HUES48 (cell line): ENCODE data around the gene ITGA11.
"Not testable (repeated sequence)": the region's sequence is repeated elsewhere in the genome, so short reads cannot be mapped to it uniquely, and the experiment has no call there.

Experiments
- H3K27ac ChIP-seq: one replicate; pipeline ENCODE4 v1.7.0; 2013; ENCODE audit warnings: low read depth, low read length, inconsistent platforms
- H3K27me3 ChIP-seq: 2 replicates; pipeline ENCODE4 v1.6.1; 2013; ENCODE audit warnings: mild to moderate bottlenecking, low read length; ENCODE audit not compliant: control insufficient read depth, insufficient read depth
- H3K36me3 ChIP-seq: 2 replicates; pipeline ENCODE4 v1.6.1; 2013; ENCODE audit warnings: low read length; ENCODE audit not compliant: control insufficient read depth, insufficient read depth
- H3K4me1 ChIP-seq: 2 replicates; pipeline ENCODE4 v1.6.1; 2013; ENCODE audit warnings: mild to moderate bottlenecking, low read length; ENCODE audit not compliant: control insufficient read depth, insufficient read depth
- H3K4me3 ChIP-seq: 2 replicates; pipeline ENCODE4 v1.5.1; 2013; ENCODE audit warnings: mild to moderate bottlenecking, low read depth, low read length
- H3K9ac ChIP-seq: 2 replicates; pipeline ENCODE4 v1.6.1; 2013; ENCODE audit warnings: mild to moderate bottlenecking, low read depth, low read length, moderate library complexity
- H3K9me3 ChIP-seq: 2 replicates; pipeline ENCODE4 v1.6.1; 2013; ENCODE audit warnings: low read length; ENCODE audit not compliant: control insufficient read depth, insufficient read depth

ITGA11 gene

DNA sequence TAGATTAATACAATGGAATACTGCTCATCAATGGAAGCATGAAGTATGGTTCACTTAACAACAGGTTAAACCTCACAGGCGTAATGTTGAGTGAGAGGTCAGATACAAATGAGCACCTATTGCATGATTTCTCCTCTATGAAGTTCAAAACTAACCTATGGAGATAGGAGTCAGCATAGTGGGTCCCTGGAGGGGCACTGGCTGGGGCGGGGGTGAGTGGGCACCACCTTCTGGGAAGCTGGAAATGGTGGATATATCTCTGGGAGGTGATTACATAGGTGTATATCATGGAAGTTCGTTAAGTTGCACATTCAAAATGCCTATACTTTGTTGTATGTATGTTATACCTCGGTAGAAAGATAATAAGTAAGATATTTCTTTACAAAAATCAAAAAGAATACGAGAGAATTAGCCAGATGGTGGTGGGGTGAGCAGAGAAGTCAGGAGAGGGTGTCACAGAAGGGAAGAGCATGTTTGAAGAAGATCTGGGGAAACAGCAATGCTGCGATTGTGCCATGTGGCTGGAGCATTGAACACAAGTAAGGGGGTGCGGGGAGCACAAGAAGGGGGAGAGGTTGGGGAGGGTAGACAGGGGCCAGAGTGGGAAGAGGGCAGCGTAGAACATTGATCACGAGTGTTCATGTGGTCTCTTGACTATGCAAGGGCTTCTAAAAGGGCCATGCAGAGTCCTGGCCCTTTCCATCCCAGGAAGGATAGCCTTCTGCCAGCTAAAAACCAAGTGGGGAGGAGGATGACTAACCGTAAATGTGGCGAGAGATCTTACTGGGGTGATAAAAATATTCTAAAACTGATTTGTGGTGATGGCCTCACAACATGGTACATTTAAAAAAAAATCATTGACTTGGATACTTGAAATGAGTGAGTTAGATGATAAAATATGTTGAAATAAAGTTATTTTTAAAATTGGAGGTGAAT is 30.2 kb downstream of the ITGA11 start:
- no peaks in the 10 kb centered on the region for H3K36me3 ChIP-seq
- H3K4me3 ChIP-seq = no peak overlapping the region
- no peak overlapping the region for H3K9ac ChIP-seq
- H3K27me3 ChIP-seq = no peaks in the 10 kb centered on the region
- no peaks in the 10 kb centered on the region for H3K9me3 ChIP-seq
- H3K4me1 ChIP-seq = no peaks in the 10 kb centered on the region
- H3K27ac ChIP-seq = no peak overlapping the region

DNA sequence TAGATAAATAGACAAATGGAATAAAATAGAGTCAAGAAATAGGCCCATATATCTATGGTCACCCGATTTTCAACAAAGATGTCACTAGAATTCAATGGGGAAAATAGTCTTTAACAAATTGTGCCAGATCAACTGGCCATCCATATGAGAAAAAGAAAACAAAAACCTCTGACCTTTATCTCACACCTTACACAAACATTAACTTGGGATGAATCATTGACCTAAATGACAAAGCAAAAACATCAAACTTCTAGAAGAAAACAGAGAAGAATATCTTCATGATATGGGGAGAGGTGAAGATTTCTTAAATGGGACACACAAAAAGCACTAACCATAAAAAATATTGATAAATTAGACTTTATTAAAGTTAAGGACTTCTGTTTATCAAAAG is 31.9 kb downstream of the ITGA11 start:
- H3K4me1 ChIP-seq = no peaks in the 10 kb centered on the region
- no peak overlapping the region for H3K27ac ChIP-seq
- no peaks in the 10 kb centered on the region for H3K27me3 ChIP-seq
- H3K9me3 ChIP-seq = no peaks in the 10 kb centered on the region
- no peaks in the 10 kb centered on the region for H3K36me3 ChIP-seq
- H3K4me3 ChIP-seq = no peak overlapping the region
- no peak overlapping the region for H3K9ac ChIP-seq

GRCh38 chr15:68399096-68400065 is 32.6 kb downstream of the ITGA11 start:
- no peaks in the 10 kb centered on the region for H3K36me3 ChIP-seq
- H3K27me3 ChIP-seq = no peaks in the 10 kb centered on the region
- H3K4me1 ChIP-seq = no peaks in the 10 kb centered on the region
- H3K27ac ChIP-seq = no peak overlapping the region
- H3K9me3 ChIP-seq = no peaks in the 10 kb centered on the region
- no peak overlapping the region for H3K9ac ChIP-seq
- no peak overlapping the region for H3K4me3 ChIP-seq

DNA sequence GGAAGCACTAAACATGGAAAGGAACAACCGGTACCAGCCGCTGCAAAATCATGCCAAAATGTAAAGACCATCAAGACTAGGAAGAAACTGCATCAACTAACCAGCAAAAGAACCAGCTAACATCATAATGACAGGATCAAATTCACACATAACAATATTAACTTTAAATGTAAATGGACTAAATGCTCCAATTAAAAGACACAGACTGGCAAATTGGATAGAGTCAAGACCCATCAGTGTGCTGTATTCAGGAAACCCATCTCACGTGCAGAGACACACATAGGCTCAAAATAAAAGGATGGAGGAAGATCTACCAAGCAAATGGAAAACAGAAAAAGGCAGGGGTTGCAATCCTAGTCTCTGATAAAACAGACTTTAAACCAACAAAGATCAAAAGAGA is 34.0 kb downstream of the ITGA11 start:
- H3K9ac ChIP-seq, H3K4me3 ChIP-seq, H3K27ac ChIP-seq, H3K27me3 ChIP-seq, H3K4me1 ChIP-seq, H3K36me3 ChIP-seq, H3K9me3 ChIP-seq: not testable (repeated sequence)

DNA sequence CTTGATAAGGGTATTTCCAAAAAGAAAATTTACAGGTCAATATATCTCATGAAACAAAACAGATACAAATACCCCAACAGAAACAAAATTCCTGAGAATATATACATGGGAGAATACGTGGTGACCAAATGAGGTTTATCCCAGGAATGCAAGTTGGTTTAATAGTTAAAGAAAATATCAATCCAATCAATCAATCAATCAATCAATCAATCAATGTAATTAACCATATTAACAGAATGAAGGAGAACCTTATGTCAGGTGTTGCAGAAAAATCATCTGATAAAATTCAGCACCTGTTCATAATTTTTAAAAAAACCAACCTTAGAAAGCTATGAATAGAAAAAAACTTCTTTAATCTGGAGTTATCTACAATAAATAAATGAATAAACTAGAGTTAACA is 35.9 kb downstream of the ITGA11 start:
- H3K4me3 ChIP-seq = no peak overlapping the region
- no peak overlapping the region for H3K27ac ChIP-seq
- H3K27me3 ChIP-seq = no peaks in the 10 kb centered on the region
- no peaks in the 10 kb centered on the region for H3K4me1 ChIP-seq
- H3K9ac ChIP-seq = no peak overlapping the region
- H3K9me3 ChIP-seq = peaks cover 3% of the 10 kb centered on the region; the same call in 1 of the 2 replicates
- no peaks in the 10 kb centered on the region for H3K36me3 ChIP-seq

DNA sequence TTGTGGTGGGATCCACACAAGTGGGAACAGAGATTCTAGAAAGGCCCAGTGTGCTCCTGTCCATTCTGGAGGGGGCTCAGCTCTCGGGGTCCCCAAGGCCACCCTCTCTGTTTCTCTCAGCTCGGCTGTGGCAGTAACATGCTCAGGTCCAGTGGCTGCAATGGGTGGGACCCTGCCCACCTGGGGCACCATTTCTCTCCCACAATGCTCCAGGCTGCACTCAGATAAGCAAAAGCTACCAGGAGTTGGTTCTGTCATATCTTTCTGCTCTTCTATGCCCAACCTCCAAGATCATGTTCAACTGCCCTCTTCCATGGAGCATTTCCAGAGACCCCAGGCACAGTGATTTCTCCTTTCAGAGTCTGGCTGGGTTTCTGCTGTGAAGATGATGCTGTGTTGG is 40.8 kb downstream of the ITGA11 start:
- Histone ChIP-seq H3K4me3 (no peak overlapping the region), H3K9me3 (peaks cover 3% of the 10 kb centered on the region; the same call in 1 of the 2 replicates), H3K36me3 (no peaks in the 10 kb centered on the region), H3K27me3 (no peaks in the 10 kb centered on the region), H3K4me1 (no peaks in the 10 kb centered on the region), H3K9ac (no peak overlapping the region), H3K27ac (no peak overlapping the region)

DNA sequence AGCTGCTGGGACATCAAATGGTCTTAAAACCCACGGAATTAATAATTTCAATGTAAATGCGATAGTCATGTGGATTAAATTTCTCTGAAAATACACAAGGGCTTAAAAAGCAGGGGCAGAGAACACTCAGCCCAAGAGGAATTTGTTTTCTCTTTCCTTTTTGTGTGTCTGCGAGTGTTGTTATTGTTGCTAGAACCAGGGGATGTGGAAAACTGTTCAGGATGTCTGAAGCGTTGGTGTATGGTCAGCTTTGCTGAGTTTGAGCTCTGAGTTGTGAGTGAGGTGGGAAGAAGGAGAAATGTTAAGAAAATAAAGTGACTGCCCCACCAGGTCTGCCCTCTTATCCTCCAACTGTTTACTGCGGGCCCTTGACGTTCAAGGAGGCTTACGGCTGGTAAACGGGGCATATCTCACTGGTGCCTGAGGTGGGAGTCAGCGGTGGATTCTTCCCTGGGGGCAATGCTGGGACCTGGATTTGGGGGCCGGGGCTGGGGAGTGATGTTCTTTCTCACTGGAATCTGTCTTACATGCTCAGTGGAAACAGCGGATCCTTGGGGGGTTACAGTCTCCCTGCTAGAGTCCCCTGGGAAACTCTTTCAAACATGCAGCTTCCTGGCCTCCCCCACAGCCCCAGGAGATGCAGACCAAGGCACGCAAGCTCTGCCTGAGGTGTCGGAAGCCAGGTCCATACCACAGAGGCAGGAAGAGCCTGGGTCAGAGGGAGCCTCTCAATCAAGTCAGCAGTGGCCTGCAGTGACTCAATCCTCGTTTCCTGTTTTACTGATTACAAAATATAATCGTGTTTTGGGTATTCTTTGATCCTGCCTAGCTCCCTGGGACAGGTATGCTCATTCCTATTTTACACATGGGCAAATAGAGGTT is 41.8 kb downstream of the ITGA11 start:
- no peak overlapping the region for H3K9ac ChIP-seq
- H3K27me3 ChIP-seq = no peaks in the 10 kb centered on the region
- peaks cover 3% of the 10 kb centered on the region; the same call in 1 of the 2 replicates for H3K9me3 ChIP-seq
- no peak overlapping the region for H3K4me3 ChIP-seq
- no peaks in the 10 kb centered on the region for H3K4me1 ChIP-seq
- H3K36me3 ChIP-seq = no peaks in the 10 kb centered on the region
- no peak overlapping the region for H3K27ac ChIP-seq

DNA sequence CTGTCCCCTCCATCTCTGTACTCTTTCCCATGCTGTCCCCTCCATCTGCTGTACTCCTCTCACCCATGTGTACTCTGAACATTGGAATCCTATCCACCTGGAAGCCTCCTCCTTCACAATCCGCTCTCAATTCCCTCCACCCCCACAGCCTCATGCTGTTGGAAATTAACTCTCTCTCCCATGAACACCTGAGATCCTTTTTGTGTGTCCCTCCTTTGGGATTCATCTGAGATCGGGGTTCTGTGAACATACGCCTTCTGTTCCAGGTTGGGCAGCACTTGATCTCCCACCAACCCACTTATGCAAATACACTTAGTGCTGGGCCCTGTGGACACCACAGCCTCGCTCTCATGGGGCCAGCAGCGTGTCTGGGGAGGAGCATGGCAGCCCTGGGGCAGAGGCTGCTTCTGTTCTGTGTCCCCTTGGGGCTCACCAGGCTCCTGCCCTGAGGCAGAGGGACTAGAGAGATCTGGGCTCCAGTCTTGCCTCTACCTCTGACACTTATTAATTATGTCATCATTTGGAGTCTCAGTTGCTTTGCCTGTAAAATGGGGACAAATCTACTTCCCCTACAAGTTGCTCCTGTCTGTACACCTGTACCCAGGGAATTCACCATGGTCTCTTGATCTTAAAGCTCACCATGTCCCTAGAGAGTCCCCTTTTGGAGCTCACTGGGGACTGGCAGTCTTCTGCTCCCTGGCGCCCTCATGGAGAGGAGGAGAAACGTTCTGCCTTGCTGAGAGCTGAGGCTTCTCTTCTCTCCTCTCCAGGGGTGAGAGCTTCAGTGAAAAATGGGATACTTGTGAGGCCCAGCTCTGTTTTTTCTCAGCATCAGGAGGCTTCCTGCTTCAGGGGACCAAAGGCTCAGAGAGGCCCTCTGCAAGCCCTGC is 42.7 kb downstream of the ITGA11 start:
- Histone ChIP-seq H3K4me3 (no peak overlapping the region), H3K27ac (no peak overlapping the region)

GRCh38 chr15:68387381-68388143 is 44.4 kb downstream of the ITGA11 start:
- H3K27ac ChIP-seq = no peak overlapping the region
- no peaks in the 10 kb centered on the region for H3K9me3 ChIP-seq
- H3K4me1 ChIP-seq = no peaks in the 10 kb centered on the region
- no peak overlapping the region for H3K4me3 ChIP-seq
- H3K9ac ChIP-seq = no peak overlapping the region
- H3K36me3 ChIP-seq = no peaks in the 10 kb centered on the region
- H3K27me3 ChIP-seq = no peaks in the 10 kb centered on the region

More for the DNA sequence above, 42.7 kb downstream of the ITGA11 start:
- Histone ChIP-seq H3K27me3 (no peaks in the 10 kb centered on the region), H3K9ac (no peak overlapping the region), H3K4me1 (no peaks in the 10 kb centered on the region), H3K9me3 (peaks cover 3% of the 10 kb centered on the region; the same call in 1 of the 2 replicates), H3K36me3 (no peaks in the 10 kb centered on the region)
